GM23338 (cell line): ENCODE measurements around the gene CHRNA5. TPM values are rescaled to one million over a fixed set of nuclear protein-coding genes. Genes with fewer than 3 reads are reported as not detected.

ENCODE experiments used
- ATAC-seq: fragments of 200-7000 bp; cut with Tn5 transposase; 3 replicates; pipeline ENCODE4 v1.9.1; 2020
- DNase-seq: peaks from one replicate; pipeline ENCODE4 v3.0.0-alpha.2; 2015; ENCODE audit warnings: low spot score
- H2AFZ ChIP-seq: fragments of 200-600 bp; sonication (generic); 2 replicates; pipeline ENCODE4 v1.8.0; 2016; ENCODE audit warnings: antibody characterized with exemption, mild to moderate bottlenecking, moderate library complexity
- H3F3A ChIP-seq: fragments of 200-600 bp; sonication (generic); replicated peaks from 2 replicates; pipeline ENCODE4 v1.8.0; 2017; ENCODE audit warnings: antibody characterized with exemption, mixed run types, low read depth
- H3K27ac ChIP-seq: fragments of 200-600 bp; sonication (generic); 2 replicates; pipeline ENCODE4 v1.6.1; 2016; ENCODE audit warnings: low read depth
- H3K27me3 ChIP-seq: fragments of 200-600 bp; sonication (generic); 2 replicates; pipeline ENCODE4 v1.8.0; 2016; ENCODE audit warnings: mild to moderate bottlenecking, mixed run types, moderate library complexity; ENCODE audit not compliant: insufficient read depth
- H3K36me3 ChIP-seq: fragments of 200-600 bp; sonication (generic); 2 replicates; pipeline ENCODE4 v1.8.0; 2016; ENCODE audit warnings: mild to moderate bottlenecking; ENCODE audit not compliant: insufficient read depth
- H3K4me1 ChIP-seq: fragments of 200-600 bp; sonication (generic); 2 replicates; pipeline ENCODE4 v1.8.0; 2016; ENCODE audit warnings: mild to moderate bottlenecking, moderate library complexity; ENCODE audit not compliant: insufficient read depth
- H3K4me2 ChIP-seq: fragments of 200-600 bp; sonication (generic); 2 replicates; pipeline ENCODE4 v1.7.1; 2017; ENCODE audit warnings: mixed run types
- H3K4me3 ChIP-seq: fragments of 200-600 bp; sonication (generic); 2 replicates; pipeline ENCODE4 v1.6.1; 2016; ENCODE audit warnings: mixed run types
- H3K79me2 ChIP-seq: fragments of 200-600 bp; sonication (generic); replicated peaks from 2 replicates; pipeline ENCODE4 v1.8.0; 2017; ENCODE audit warnings: mild to moderate bottlenecking; ENCODE audit not compliant: insufficient read depth
- H3K9me2 ChIP-seq: fragments of 200-600 bp; sonication (generic); 2 replicates; pipeline ENCODE4 v1.8.0; 2017; ENCODE audit not compliant: insufficient read depth
- H4K20me1 ChIP-seq: fragments of 200-600 bp; sonication (generic); replicated peaks from 2 replicates; pipeline ENCODE4 v1.8.0; 2017; ENCODE audit warnings: mild to moderate bottlenecking; ENCODE audit not compliant: insufficient read depth
- H3K27ac Mint-ChIP-seq: 2 replicates; pipeline ENCODE4 v1.8.0; 2020; ENCODE audit warnings: inconsistent platforms, mild to moderate bottlenecking, moderate library complexity, mixed read lengths
- H3K27me3 Mint-ChIP-seq: 3 replicates; pipeline ENCODE4 v1.8.0; 2022; ENCODE audit warnings: low read depth, mild to moderate bottlenecking, moderate library complexity, mixed read lengths, inconsistent platforms; ENCODE audit not compliant: insufficient read depth, poor library complexity
- H3K36me3 Mint-ChIP-seq: 3 replicates; pipeline ENCODE4 v1.8.0; 2021; ENCODE audit warnings: low read depth, mild to moderate bottlenecking, inconsistent platforms, moderate library complexity, mixed read lengths
- H3K4me1 Mint-ChIP-seq: 3 replicates; pipeline ENCODE4 v1.8.0; 2020; ENCODE audit warnings: mild to moderate bottlenecking, inconsistent platforms, mixed read lengths
- H3K4me3 Mint-ChIP-seq: 3 replicates; pipeline ENCODE4 v1.8.0; 2021; ENCODE audit warnings: moderate library complexity, mild to moderate bottlenecking, inconsistent platforms, mixed read lengths
- H3K9me3 Mint-ChIP-seq: 3 replicates; pipeline ENCODE4 v1.8.0; 2020; ENCODE audit warnings: moderate library complexity, mild to moderate bottlenecking, inconsistent platforms, mixed read lengths
- CREB1 ChIP-seq: fragments of 250-450 bp; sonication (Bioruptor Pico); IDR thresholded peaks from 2 replicates; pipeline ENCODE4 v1.5.0; 2020; ENCODE audit warnings: low read depth, mild to moderate bottlenecking, moderate library complexity
- ETS1 ChIP-seq: IDR thresholded peaks from 2 replicates; pipeline ENCODE4 v1.6.1; 2016; ENCODE audit warnings: antibody characterized with exemption
- EZH2 ChIP-seq: fragments of 200-600 bp; sonication (generic); IDR thresholded peaks from one replicate; pipeline ENCODE4 v1.8.0; 2017; ENCODE audit warnings: antibody characterized with exemption, mild to moderate bottlenecking, low read depth; ENCODE audit not compliant: unreplicated experiment
- EZH2phosphoT487 ChIP-seq: fragments of 200-600 bp; sonication (generic); IDR thresholded peaks from one replicate; pipeline ENCODE4 v1.8.1; 2018; ENCODE audit warnings: antibody characterized with exemption; ENCODE audit not compliant: unreplicated experiment
- JUNB ChIP-seq: IDR thresholded peaks from one replicate; pipeline ENCODE4 v1.6.1; 2016; ENCODE audit warnings: antibody characterized with exemption; ENCODE audit not compliant: unreplicated experiment
- NANOG ChIP-seq: IDR thresholded peaks from 2 replicates; pipeline ENCODE4 v1.6.1; 2016; ENCODE audit warnings: antibody characterized with exemption, borderline replicate concordance
- ZNF331 ChIP-seq: fragments of 250-450 bp; sonication (Bioruptor Pico); IDR thresholded peaks from 2 replicates; pipeline ENCODE4 v1.5.0; 2020; ENCODE audit warnings: low read depth, mild to moderate bottlenecking, moderate library complexity
- ZNF462 ChIP-seq: fragments of 250-450 bp; sonication (Bioruptor Pico); IDR thresholded peaks from 2 replicates; pipeline ENCODE4 v1.5.0; 2020; ENCODE audit warnings: mild to moderate bottlenecking, moderate library complexity
- polyA plus RNA-seq: library from polyadenylated mRNA; unstranded; fragments of >200 nt; fragmentation: Nextera tagmentation; extraction: Ambion mirVana; gene quantifications from 2 replicates; pipeline ENCODE4 v1.2.1, GENCODE V29; 2016
- total RNA-seq: library from RNA; depleted of rRNA; stranded (reverse); fragments of >200 nt; shearing (Covaris generic); gene quantifications from 2 replicates; pipeline ENCODE4 v1.2.3, GENCODE V29; 2014
- TF ChIP-seq, protein P1 (sequence below): IDR thresholded peaks from one replicate; pipeline ENCODE4 v1.6.1; 2018; ENCODE audit warnings: antibody characterized with exemption; ENCODE audit not compliant: unreplicated experiment

The CHRNA5 gene
- total and polyA plus RNA-seq, 2 experiments from 2014 or later, result 19.6 to 23.3 TPM

- Mint-ChIP-seq H3K4me3 (no peak overlapping the region), H3K4me1 (peaks cover 6% of the 10 kb centered on the region; the same call in 1 of the 3 replicates), H3K27me3 (peaks cover 15% of the 10 kb centered on the region), H3K27ac (no peak overlapping the region), H3K36me3 (peaks cover 5% of the 10 kb centered on the region; the same call in 2 of the 3 replicates), H3K9me3 (no peaks in the 10 kb centered on the region; the same call in 2 of the 3 replicates)
- no peaks in the 10 kb centered on the region for H3F3A ChIP-seq
- no peak overlapping the region for H3K27ac ChIP-seq
- peaks cover under 1% of the 10 kb centered on the region for H3K4me1 ChIP-seq
- no peaks in the 10 kb centered on the region for H4K20me1 ChIP-seq
- H3K79me2 ChIP-seq, result no peaks in the 10 kb centered on the region
- H3K4me2 ChIP-seq, result no peak overlapping the region
- ATAC-seq, result no peak
- H2AFZ ChIP-seq, result no peak overlapping the region
- no peaks in the 10 kb centered on the region for H3K36me3 ChIP-seq
- no peak for DNase-seq
- H3K9me2 ChIP-seq, result no peaks in the 10 kb centered on the region
- H3K4me3 ChIP-seq, result no peak overlapping the region
- no peak for TF ChIP-seq ZNF331 (CRISPR knock-in tag)
- TF ChIP-seq, protein P1, sequence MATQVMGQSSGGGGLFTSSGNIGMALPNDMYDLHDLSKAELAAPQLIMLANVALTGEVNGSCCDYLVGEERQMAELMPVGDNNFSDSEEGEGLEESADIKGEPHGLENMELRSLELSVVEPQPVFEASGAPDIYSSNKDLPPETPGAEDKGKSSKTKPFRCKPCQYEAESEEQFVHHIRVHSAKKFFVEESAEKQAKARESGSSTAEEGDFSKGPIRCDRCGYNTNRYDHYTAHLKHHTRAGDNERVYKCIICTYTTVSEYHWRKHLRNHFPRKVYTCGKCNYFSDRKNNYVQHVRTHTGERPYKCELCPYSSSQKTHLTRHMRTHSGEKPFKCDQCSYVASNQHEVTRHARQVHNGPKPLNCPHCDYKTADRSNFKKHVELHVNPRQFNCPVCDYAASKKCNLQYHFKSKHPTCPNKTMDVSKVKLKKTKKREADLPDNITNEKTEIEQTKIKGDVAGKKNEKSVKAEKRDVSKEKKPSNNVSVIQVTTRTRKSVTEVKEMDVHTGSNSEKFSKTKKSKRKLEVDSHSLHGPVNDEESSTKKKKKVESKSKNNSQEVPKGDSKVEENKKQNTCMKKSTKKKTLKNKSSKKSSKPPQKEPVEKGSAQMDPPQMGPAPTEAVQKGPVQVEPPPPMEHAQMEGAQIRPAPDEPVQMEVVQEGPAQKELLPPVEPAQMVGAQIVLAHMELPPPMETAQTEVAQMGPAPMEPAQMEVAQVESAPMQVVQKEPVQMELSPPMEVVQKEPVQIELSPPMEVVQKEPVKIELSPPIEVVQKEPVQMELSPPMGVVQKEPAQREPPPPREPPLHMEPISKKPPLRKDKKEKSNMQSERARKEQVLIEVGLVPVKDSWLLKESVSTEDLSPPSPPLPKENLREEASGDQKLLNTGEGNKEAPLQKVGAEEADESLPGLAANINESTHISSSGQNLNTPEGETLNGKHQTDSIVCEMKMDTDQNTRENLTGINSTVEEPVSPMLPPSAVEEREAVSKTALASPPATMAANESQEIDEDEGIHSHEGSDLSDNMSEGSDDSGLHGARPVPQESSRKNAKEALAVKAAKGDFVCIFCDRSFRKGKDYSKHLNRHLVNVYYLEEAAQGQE, result no peak
- no peak for TF ChIP-seq EZH2
- TF ChIP-seq ZNF462 (CRISPR knock-in tag), result no peak
- no peak for TF ChIP-seq NANOG
- no peak for TF ChIP-seq CREB1 (CRISPR knock-in tag)
- no peak for TF ChIP-seq JUNB
- no peak for TF ChIP-seq EZH2phosphoT487
- no peak for TF ChIP-seq ETS1
- H3K27me3 ChIP-seq, result peaks cover 9% of the 10 kb centered on the region
These were observed 71.1 kb downstream of the CHRNA5 start for GRCh38 chr15:78636378-78636859.
